ENCODE measurements around the gene PXN.
A peak's percentile ranks its signal among the peaks of the same experiment; 100 is the strongest.
"Not testable (repeated sequence)": the region's sequence is repeated elsewhere in the genome, so short reads cannot be mapped to it uniquely, and the experiment has no call there.

The PXN gene

GRCh38 chr12:120239776-120240494, 25.6 kb downstream of the PXN start:
- no peak for DNase-seq

GRCh38 chr12:120238839-120239445, 26.6 kb downstream of the PXN start:
- DNase-seq: no peak

- DNase-seq: no peak
Measured at GRCh38 chr12:120238217-120238616, 27.3 kb downstream of the PXN start.

GRCh38 chr12:120237360-120238171, 28.0 kb downstream of the PXN start:
- peak; percentile 76 for DNase-seq

DNA sequence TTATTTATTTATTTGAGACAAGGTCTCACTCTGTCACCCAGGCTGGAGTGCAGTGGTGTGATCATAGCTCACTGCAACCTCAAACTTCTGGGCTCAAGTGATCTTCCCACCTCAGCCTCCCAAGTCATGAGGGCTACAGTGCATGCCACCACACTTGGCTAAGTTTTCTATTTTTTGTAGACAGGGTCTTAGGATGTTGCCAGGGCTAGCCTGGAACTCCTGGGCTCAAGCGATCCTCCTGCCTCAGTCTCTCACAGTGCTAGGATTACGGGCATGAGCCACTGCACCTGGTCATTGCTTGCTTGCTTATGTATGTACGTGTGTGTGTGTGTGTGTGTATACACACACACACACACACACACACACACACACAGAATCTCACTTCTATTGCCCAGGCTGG, 28.7 kb downstream of the PXN start:
- DNase-seq: not testable (repeated sequence)

DNA sequence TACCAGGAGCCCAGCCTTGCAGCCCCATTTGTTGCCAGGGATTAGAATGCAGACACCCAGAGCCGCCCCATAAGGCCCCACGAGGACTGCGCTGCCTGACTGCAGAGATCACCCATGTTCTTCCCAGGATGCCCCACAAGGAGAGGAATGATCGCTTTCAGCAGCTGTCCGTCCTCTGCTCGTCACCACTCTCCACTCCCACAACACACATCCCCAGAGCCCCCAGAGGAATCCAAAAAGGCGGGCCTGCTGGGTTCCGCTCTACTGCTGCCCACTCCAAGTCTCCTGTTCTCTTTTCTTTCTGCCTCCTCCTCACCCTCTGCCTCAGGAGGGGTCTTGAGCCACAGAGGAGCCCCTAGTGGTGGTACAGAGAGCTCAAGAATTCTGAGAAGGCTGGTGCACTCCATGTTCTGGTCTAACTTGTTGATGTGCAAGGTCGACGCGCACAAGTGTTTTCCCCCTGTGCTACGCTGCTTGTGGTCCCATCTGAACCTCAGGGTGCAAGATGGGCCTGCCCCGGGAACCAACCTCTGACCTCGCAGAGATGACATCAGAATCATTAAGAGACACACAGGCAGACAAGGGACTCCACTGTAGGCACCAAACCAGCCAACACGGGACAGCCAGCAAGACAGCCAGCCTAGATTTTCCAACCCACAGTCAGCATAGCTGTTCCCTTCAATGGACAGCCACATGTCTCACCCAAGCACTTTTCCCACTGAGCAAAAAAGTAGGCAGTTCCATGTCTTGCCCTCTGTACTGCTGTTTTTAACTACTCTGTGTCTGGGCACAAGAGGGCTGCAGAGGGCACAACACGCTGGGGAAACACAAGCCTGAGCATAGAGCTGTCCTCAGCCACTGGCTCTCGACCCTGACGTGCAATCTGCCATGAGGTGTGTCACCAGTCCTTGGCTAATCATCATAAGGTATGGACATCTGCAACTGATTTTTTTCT, 29.9 kb downstream of the PXN start:
- no peak for DNase-seq

- DNase-seq: peak; percentile 43
Measured at GRCh38 chr12:120234643-120235368, 30.7 kb downstream of the PXN start.

GRCh38 chr12:120231316-120232011, 34.1 kb downstream of the PXN start:
- no peak for DNase-seq

DNA sequence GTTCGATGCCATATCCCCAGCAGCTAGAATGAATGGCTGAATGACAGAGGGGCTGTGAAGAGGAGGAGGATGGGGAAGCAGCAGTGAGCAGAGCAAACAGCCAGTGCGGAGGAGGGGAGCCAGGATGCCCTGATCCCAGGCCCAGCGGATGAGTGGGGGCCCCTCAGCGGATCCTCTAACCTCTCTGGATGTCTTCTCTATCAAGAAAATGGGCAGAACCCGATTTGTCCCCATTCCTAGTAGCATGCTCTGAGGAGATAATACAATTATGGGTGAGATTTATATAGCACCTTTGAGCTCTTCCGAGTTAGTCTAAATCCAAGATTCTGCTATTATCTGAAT, 34.6 kb downstream of the PXN start:
- no peak for DNase-seq

DNA sequence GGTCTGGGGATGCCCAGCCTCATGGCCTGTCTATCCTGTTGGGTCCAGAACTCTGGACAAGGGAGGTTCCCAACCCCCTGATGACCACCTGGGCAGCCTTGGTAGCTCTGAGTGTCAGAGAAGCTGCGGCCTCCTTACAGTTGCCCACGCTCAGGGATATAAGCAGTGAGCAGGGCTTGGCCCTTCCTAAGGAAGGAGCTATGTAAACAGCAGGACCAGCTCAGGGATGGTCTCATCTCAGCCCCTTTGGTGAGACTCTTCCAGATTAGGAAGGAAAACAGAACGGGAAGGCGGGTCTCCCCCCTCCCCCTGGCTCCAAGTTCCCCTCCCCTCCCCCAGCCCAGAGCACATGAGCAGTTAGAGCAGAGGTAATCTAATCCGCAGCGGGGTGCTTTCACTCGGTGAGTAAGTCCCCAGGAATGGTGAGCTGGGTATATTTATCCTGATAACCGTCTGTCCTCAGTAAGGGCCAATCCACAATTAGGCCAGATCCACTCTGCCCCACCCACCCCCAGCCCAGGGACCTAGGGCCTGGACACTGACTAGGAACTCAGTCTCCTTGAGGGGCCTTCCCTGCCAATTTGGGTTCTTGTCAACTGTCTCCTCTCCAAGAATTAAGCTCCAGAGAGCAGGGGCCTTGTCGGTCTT, 35.1 kb downstream of the PXN start:
- DNase-seq: peak; percentile 67

DNA sequence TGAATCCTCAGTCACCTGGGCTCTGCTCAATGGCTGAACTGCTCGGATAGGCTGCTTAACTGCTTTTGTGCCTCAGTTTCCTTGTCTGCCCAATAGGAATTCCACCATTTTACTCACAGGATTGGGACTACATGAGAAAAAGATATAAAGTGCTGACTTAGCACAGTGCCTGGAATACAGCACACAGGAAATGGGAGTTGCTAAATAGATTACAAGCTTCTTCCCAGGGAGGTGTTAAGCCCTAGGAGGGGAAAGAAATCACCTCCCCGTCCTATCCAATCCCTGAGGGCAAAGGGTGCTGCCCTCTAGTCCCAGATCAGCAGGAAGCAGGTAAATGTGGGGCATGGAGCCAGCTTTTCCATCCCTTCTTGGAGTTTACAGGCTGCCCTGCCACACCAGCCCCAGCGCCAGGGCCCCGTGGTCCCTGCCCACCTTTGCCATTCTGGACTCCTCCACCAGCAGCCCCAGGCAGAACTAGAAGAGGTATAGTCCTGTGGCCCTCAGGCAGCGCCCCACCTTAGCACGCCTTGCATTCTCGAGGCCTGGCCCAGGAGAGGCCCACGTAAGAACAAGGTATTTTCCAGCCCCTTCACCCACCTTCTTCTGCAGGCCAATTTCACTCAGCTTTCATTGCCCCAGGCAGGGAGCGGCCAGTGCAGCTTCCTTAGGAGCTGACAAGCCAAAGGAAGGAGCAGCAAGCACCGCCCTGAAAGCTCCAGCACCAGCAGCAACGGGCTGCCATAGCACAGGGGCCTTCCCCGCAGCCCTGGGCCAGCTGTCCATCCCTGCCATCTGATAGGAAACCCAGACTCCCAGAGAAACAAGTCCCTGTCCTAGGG, 35.8 kb downstream of the PXN start:
- DNase-seq: no peak

GRCh38 chr12:120229071-120229486, 36.5 kb downstream of the PXN start:
- no peak for DNase-seq

DNA sequence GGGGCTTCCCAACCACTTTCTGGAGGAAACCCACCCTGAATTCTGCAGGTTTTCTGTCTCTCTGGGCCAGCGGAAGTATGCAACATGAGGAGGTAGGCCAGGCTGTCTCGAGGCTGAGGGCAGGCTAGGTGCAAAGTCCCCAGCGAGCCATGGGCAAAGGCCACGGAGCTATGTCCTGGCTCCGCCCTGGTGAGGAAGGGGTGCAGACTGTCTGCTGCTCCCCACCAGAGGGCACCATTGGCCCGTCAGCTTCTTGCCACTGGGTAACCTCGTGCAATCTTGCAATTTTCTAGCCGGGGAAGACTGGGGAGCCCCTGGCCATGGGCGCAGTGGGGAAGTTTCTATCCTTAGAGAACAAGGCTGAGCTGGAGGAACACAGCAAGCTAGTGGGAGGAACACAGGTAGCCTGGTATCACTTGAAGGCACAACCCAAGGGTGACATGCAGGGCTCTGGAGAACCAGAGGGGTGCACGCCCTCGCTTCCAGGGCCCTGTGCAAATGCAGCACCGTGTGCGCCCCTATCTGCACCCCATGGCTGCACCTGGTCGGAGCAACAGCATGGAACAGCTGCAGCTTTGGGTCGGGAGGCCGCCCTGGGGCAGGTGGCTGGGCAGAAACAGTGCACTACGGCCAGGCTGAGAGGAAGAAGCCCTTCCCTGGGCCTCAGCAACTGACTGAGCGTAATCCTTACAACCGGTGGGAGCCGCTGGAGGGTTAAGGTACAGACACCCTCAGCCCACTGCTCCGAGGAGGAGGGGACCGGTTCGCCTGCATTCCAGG, 37.0 kb downstream of the PXN start:
- DNase-seq: peak; percentile 70

GRCh38 chr12:120228041-120228290, 37.6 kb downstream of the PXN start:
- no peak for DNase-seq

DNA sequence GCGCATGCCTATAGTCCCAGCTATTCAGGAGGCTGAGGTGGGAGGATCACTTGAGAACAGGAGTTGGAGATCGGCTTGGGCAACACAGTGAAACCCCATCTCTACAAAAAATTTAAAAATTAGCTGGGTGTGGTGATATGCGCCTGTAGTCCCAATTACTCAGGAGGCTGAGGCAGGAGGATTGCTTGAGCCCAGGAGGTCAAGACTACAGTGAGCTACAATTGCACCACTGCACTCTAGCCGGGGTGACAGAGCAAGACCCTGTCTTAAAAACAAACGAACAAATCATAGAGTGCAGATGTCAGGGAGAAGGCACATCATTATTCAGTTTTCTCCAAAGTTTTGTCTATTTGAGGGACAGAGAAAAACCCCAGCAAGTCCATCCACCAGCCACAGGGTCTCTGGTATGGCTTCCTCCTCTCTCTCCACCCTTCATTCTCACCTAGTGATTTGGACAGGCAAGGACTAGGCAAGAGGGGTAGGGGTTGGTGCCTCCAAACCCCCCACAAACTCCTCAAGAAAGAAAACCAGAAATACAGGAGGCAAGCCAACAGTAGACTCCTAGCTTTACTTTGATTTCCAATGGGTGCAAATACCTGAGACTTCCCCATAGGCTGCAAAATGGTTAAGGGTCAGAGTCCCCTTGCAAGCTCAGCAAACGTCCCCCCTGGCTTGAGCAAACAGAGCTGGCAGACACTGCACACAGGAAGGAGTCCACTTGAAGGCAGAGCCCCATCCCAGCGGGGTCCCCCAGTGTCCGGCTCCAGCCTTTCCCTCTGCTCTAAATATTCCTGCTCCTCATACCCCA, 38.1 kb downstream of the PXN start:
- no peak for DNase-seq

GRCh38 chr12:120225852-120226640, 39.5 kb downstream of the PXN start:
- DNase-seq: no peak

DNA sequence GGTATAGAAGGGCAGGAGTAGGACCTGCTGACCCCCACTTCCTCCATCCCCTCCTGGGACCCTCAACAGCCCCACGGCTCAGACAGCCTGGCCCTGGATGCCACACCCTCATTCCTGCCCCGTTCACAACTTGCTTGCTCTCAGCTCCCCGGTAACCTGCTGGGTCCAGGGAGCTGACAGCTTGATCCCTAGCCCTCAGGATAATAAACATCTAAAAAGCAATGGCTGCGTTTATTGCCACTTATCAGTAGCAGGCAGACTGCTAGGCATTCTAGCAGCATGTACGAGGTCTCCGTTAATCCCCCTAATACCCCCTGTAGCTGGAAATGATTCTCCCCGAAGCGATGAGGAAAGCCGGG, 40.4 kb downstream of the PXN start:
- DNase-seq: no peak

Measured in NCI-H2171 (cell line).